HG02973 (cell line): ENCODE measurements around the gene HSPD1.

Experiments
- ATAC-seq: cut with Tn5 transposase; IDR thresholded peaks from one replicate; pipeline ENCODE4 v1.9.1; 2021; ENCODE audit warnings: moderate library complexity; ENCODE audit not compliant: unreplicated experiment

Gene HSPD1

DNA sequence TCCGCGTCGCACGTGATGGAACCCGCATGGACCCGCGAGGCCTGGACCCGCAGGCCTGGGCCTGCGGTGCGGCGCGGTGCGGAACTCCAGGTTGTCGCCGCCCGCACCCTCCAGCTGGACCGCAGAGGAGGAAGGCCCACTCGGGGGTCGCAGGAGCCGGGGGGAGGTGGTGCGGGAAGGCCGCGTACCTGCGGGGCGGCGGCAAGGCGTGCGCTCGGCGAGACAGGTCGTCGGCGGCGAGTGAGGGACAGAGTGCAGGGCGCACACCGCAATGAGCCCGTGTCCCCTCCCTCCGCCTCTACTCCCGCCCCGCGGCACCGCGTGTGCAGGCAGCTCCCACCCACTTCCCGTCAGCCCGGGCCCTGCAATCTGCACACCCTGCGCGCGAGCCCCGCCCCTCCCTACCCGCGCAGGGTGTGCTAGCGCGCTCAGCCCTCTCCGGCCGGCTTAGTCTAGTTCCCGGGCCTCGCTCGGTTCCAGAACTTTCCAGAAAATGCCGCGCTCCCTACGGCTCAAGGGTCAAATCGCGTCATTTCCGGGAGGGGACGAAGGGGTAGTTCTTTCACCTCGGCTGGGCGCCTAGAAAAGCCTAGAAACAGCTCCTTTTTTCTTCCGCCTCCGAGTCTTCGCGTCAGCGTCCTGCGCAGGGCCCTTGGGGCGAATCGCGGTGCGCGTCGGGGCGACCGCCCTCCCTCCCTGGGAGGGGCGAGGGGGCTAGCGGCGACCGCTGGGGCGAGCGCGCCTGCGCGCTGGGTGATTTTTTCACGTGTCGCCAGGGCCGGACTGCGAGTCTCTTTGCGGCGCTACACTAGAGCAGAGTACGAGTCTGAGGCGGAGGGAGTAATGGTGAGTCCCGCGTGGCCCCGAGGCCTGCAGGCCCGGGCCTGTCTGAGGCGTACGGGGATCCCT is at the start of gene HSPD1, which contains the start of gene HSPE1:
Gene HSPD1 (minus strand): TSS at position 247 of the 909 bp plus-strand sequence. CDS start 992 bp downstream, outside the sequence.
Gene HSPE1 (plus strand): TSS at position 786 of the 909 bp plus-strand sequence. CDS start 58 bp downstream, at position 844.
- peak; percentile 74 for ATAC-seq

DNA sequence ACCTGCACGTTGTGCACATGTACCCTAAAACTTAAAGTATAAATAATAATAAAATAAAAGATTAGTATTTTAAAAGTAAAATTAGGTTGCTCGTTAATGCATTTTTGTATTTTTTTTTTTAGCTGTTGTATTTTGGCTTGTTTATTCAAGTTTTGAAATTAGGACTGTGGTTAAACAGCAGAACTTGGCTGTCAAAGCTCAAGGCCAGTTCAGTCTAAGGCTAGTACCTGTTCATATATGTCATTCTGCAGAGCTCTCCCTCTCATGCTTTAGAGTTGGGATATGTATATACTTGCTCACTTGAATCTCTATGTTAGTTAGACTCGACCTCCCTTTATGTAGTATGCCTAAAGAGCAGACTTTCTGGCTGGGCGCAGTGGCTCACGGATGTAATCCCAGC is 48.9 kb upstream of the HSPD1 start:
- no peak for ATAC-seq

DNA sequence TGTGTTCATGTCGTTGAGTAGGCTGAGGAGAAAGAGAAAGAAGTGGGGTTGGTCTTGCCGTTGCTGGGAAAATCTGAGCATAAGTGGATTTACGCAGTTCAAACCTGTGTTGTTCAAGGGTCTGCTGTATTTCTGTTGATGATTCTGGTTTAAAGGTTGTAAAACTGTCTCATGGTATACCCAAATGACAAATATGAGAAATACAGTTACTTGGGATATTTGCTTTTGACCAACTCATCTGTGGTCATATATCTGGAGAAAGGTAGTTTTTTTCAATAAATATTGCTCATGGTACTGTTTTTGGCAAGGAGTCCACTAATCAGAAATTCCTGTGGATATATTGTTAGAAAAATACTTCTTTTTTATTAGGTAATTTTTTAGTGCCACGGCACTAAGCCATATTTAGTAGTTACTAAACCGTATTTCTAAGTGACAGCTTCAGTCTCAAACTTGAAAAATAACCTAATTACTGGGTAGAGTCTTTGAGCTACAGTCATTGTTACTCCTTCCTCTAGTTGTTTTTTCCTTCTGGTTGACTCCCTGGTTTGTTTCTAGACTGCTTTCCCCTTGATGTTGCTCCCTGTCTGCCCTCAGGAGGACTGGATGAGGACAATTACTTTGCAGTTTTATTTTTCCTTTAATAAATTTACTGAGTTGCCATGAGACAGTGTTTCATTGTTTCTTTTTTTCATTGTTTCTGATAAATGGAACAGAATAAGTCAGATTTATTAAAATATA is 47.7 kb upstream of the HSPD1 start:
- no peak for ATAC-seq

DNA sequence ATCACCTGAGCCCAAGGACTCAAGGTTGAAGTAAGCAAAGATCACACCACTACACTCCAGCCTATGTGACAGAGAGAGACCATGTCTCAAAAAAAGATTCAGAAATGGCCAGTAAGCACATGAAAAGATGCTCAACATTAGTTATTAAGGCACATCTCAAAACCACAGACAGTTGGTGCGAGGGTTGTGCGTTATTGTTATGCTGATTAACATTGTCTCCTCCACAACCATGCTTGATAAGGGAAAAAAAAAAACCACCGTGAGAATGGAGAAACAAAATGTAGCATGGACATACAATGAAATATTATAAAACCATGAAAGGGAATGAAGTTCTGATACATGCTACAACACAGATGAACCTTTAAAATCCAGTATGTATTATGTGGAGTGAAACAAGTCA is 43.6 kb upstream of the HSPD1 start:
- no peak for ATAC-seq

DNA sequence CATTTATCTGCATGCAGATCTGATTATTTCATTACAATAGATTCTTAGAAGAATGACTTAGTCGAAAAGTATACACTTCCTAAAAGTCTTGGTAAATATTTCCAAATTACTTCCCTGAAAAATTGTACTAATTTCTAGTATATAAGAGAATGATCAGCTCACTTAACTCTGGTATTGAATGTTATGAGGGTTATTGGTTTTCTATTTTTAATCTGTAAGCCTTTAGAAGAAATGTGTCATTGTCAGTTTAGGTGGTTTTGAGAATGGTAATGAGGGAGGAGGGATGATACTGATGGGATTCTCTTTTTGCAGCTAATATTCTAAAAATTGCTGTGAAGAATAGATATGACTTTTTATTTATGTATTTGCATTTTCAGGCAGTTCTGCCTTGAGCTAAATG is 40.1 kb upstream of the HSPD1 start:
- no peak for ATAC-seq

DNA sequence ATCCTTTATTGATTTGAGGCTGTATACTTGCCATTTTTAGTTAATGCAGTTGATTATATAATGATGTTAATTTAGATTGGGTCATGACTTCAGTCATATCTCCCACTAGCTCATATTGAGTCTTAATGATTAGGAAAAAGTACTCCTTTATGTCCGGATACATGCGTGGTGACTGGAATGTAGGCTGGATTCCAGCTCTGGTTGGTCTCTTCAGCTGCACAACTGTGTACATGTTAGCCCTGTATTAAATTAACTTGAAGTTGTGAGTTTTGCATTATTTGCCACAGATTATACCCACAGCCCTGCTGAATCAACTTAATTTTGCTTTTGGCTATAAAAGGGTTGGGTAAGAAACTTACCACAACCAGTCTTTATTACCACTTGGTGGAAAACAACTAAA is 38.8 kb upstream of the HSPD1 start:
- ATAC-seq = no peak

DNA sequence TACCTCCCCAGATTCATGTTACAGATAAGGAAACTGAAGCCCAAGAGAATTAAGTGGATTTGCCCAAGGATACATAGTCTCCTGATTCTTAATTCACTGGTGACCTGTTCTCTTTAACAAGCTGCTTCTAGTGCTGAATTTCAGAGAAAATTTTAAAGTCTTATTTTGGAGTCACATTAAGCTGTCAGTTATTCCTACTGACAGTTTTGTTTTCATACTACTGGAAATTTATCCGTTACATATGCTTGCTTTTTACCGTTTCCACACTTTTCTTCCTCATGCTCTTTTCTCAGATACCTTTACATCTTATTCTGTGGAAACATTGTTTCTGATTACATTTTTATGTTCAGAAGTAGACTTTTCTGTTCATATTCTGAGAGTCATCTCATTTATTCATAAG is 17.5 kb upstream of the HSPD1 start:
- no peak for ATAC-seq

DNA sequence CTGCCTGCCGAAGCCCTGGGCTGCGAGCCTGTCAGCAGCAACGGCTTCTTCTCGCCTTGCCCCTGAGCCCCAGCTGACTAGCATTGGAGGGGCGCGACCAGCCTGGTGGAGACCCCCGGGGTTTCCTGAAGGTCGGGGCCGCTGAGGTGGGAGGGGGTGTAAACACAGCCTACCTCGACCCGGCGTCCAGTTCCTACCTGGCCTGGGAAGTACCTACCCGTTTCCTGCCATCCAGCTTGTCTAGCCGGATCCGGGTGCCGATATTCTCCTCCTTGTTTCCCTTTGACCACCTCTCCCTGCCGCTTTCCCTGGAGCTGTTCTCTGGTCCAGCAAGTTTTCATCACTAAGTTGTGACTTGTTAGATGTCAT is 16.7 kb upstream of the HSPD1 start:
- peak; percentile 12 for ATAC-seq

DNA sequence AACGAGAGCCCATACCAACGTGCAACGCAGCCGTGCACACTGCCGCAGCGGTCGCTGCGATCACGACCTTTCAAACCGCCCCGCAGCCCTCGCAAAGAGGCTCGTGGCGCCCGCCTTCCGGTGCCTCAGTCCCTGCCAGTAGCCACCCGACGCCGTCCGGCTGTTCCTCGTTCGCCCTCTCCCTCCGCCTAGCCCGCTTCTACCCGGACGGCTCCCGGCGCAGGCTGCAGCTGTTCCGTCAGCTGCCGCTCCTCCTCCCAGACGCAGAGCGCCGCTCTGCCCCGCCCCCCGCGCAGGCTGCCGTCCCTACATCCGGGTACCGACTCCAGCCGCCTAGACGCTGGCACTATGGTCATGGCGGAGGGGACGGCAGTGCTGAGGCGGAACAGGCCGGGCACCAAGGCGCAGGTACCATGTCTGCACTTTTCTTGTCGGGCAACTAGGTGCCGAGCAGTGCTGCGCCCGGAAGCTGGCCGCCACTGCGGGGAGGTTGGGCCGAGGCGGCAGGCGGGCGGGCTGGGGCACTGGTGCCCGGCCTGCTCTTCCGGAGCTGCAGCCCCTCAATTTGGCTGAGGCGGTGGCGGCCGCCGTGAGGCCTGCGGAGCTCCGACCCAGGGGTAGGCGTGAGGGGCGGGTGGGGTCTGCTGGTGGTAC is 16.2 kb upstream of the HSPD1 start, which contains the start of gene MOB4:
Gene MOB4 (plus strand): TSS at position 328 of the 654 bp plus-strand sequence. CDS start 21 bp downstream, at position 349.
- peak; percentile 94 for ATAC-seq

DNA sequence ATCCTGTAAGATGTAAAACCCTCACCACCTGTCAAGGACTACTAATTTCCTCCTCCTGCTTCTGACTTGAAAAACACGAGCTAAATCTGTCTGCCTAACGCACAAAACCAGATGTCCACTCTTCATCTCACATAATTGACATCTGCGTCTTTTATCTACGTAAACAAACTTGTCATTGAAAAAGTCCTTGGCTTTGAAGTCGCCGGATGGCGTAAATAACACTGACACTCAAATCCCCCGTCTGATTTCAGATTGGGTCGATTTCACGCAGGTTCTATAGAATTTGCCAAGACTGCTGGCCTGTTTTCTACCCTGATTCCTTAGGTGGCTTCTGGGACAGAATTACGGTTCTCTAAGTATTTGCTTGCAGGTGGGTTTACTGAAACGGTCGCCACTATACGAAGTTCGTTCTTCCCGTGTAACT is 15.7 kb upstream of the HSPD1 start:
- peak; percentile 1 for ATAC-seq

DNA sequence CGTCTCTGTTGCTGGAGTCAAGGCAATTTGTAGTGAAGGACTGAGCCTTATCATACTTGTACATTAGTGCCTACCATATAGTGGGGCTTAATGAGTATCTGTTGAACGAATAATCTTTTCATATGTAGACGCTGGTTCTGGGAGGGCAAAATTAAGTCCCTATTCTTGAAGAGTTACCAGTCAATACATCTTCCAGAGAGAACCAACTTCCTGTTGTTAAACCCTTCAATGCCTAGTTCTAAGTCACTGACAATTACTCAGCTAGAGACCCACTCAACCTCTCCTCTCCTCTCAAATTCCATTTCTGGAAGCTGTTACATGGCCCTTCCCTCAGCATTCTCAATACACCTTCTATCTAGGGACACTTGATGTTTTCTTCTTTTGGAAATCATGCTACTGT is 15.1 kb upstream of the HSPD1 start:
- no peak for ATAC-seq

DNA sequence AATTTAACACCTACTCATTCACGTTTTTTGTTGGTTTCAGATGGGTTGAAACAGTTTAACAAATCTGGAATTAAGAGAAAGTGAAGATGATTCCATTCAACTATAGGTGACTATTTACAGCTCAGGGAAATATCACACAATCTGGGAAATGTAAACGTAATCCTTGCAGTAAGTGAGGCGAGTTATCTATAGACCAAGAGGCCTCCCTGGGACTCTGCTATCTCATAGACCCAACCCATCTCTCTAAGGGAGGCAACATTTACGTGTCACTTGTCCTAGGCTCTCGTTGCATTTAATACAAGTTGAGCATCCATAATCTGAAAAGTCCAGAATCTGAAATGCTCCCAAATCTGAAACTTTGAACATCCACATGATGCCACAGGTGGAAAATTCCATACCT is 14.3 kb upstream of the HSPD1 start:
- ATAC-seq = no peak

DNA sequence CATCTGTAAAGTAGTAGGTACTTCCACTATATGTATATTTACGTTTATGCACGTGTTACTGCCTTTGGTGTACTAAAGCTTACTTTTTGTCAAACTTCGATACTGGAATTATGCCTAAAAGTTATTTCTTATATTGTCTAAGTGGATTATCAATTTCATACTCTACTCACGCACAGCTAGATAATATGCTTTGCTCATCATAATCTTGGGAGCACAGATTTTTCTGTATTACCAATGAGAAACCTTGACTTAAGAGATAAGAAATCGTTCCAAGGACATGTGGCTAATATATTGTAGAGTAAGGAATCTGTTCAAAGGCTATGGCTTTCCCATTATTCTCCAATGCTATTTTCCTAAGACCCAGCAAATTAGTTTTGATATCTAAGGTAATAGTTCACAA is 7.0 kb upstream of the HSPD1 start:
- no peak for ATAC-seq

DNA sequence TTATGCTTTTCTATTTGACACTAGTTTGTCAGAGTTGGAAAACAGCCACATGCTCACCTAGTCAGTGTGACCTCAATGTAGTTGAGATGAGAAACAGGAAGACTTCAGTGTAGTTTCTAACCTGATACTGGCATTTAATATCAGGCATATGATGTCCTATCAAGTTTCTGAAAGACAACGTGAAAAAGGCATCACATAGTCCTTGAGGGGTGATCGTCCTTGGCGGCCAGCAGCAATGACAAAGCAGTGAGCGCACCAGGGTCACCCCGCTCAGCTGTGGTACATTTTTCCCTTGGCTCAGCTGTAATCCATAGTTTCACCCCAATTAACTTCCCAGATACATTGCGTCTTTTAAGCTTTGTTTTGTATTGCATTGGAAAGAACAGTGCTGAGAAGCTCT is 4.9 kb upstream of the HSPD1 start:
- no peak for ATAC-seq

DNA sequence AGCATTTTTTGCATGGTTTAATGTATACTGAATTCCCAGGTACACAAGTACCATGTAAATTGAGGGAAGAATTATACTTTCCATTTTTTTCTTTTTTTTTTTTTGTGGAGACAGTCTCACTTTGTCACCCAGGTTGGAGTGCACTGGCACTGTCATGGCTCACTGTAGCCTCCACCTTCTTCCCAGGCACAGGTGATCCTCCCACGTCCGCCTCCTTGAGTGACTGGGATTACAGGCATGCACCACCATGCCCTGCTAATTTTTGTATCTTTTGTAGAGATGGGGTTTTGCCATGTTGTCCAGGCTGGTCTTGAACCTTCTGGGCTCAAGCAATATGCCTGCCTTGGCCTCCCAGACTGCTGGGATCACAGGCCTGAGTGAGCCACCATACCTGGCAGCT is 4.4 kb upstream of the HSPD1 start:
- ATAC-seq = no peak

DNA sequence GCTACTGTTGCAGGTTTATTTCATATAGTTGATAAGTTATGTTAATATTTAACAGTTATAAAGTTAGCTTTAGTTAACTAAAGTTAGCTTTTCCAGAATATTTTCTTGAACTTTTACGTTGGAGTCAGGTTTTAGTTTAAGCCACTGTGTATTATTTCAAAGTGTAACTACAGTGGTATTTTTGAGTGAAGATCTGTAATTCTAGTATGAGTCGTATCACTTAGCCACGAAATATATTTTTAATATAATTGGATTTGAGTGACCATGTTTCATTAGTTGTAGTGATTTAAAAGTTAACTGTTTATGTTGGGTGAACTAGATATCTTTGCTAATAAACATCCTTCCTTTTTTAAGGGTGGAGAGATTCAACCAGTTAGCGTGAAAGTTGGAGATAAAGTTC is 3.0 kb upstream of the HSPD1 start:
- no peak for ATAC-seq

DNA sequence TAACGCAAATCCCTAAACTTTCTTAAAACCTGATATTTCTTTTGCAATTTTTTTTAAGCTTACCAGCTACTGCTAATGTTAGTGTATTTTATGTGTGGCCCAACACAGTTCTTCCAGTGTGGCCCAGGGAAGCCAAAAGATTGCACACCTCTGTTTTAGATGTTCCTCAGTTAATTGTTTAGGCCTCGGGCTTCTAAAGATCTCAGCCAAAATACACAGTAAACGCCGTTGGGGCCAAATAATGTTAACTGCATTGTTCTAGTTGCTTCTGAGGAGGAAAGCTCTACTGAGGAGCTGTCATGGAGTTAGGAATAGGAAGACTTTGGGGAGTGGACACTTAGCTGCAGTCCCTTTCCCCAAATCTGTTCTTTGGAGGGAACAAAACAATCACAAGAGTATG is 2.6 kb upstream of the HSPD1 start:
- no peak for ATAC-seq

DNA sequence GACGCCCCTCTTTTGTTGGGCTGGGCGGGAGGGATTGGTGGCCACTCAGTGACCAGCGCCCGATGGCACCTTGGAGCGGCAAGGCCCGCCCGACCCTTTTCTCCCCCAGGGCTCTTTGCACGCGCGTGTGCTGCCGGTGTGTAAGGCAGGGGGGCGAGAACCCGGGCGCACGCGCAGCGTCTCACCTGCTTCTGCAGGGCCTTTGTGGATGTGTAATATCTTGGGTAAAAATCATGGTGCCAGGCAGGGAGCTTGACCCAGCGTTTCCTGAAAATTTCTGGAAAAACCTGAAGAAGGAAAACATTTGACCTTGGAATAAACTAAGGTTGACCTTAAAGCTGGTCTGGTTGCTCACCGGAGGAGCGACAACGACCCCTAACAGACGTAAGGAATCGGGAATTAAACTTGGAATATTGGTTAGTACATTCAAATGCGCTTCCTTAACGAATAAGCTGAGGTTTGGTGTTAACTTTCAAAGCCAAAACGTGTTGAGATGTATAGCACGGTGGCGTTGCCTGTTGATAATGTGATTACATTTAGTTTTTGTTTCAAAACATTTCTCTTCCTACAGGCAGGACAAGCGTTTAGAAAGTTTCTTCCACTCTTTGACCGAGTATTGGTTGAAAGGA is 977 bp upstream of the HSPD1 start:
- ATAC-seq = peak; percentile 5

DNA sequence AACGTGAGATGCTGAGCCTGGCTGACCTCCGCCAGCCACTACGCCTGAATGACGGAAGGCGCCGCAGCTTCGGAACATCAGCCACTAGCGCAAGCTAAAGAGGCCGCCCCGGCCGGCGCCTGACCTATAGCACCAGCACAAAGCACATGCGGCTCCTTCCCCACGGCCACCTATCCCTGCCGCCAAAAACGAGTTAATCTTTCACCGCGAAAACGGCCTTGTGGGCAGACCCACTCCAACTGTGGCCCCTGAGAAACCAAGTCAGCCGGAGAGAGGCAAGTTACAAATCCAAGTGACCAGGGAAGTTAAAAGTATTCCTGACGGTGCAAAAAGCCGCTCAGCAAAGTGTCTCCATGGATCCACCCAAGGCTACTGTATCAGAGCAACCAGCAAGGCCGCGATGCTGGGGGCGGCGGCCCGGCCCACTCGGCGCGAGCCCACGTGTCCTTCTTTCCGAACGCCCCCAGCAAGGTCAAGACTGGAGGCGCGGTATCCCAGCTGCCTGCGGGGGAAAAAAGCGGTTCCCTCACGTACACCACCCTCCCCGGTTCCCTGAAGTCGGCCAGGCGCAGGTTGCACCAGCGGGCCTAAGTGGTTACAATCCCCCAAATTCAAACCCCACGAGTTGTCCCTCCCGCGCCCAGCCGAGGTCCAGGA is 575 bp downstream of the HSPD1 start:
- peak; percentile 28 for ATAC-seq

DNA sequence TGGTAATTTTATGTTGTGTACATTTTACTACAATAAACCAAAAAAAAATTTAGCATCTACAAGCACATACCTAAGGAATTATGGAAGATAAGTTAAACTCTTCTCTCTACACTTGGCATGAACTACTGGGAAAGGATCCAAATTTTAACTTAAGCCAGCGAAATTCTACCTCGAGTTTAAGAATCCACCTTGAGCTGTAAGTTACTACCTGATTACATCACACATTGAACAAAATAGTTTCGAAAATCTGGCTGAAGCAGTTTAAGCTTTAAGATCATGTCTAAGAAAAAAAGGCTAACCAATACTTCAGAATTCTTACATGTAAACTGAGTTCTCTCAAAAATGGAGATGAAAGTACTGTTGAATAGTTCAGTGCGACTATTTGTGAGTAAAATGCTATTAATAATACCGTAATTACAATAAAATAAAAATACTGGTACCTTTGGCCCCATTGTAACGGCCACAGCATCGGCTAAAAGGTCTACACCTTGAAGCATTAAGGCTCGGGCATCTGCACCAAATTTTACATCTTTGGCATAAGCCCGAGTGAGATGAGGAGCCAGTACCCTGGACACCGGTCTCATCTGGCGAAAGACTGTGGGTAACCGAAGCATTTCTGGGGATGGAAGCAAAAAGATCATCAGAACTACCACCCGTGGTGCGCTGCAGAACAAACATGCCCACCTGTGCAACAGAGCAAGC is 1.3 kb downstream of the HSPD1 start:
- ATAC-seq = no peak
